HepG2 (cell line): Measurements from ENCODE around the gene TEAD4. TPM values are rescaled to one million over a fixed set of nuclear protein-coding genes. Genes with fewer than 3 reads are reported as not detected.

Source experiments
- ATAC-seq: fragments of 200-7000 bp; cut with Tn5 transposase; 3 replicates; pipeline ENCODE4 v1.9.1; 2020; ENCODE audit warnings: mild to moderate bottlenecking, moderate library complexity
- BruUV-seq: library from RNA; stranded (reverse); fragments of 400-500 nt; replicated peaks from 2 replicates; lab custom pipeline; 2021; lab: Mats Ljungman, UMichigan
- CTCF ChIA-PET: fragments of 300-600 bp; formaldehyde crosslinking; extraction: SDS; loops from one replicate; lab custom pipeline; 2021; ENCODE audit warnings: low total read pairs, inconsistent platforms, low intra/inter-chr PET ratio; lab: Yijun Ruan, JAX
- POLR2A ChIA-PET: fragments of 350-600 bp; sonication (Branson Sonifier 250); formaldehyde crosslinking; loops from one replicate; lab custom pipeline; 2020; ENCODE audit warnings: antibody characterized with exemption, inconsistent platforms; lab: Yijun Ruan, JAX
- DNase-seq: peaks from one replicate; pipeline ENCODE4 v3.0.0-alpha.2; 2015; ENCODE audit warnings: low spot score
- FAIRE-seq: peaks from 3 replicates; lab custom pipeline; 2011; peaks lifted over from hg19 to GRCh38; lab: Jason Lieb, UNC
- H2AFZ ChIP-seq: one replicate; pipeline ENCODE4 v1.6.1; 2011; ENCODE audit warnings: low read length, inconsistent platforms
- H3K27ac ChIP-seq: fragments of 300-600 bp; 3 replicates; pipeline ENCODE4 v1.8.0; 2011; ENCODE audit warnings: mixed run types, mild to moderate bottlenecking, mixed read lengths, low read length, inconsistent platforms; ENCODE audit not compliant: insufficient read depth; ENCODE audit errors: extremely low read length
- H3K27me3 ChIP-seq, 2 experiments: fragments of 200-600 bp in 1 of 2; 2 replicates in 1 of 2; 3 replicates in 1 of 2; pipeline versions ENCODE4 v1.6.0 to v1.8.0; 2011; ENCODE audit warnings: low read length in 2 of 2, mild to moderate bottlenecking in 2 of 2, moderate library complexity in 2 of 2, inconsistent platforms in 1 of 2; ENCODE audit not compliant: insufficient read depth in 2 of 2, control insufficient read depth in 1 of 2
- H3K36me3 ChIP-seq, 2 experiments: fragments of 200-600 bp in 1 of 2; replicated peaks in 1 of 2; 2 replicates in 1 of 2; 3 replicates in 1 of 2; pipeline versions ENCODE4 v1.5.1 to v1.8.0; 2011; ENCODE audit warnings: low read length in 2 of 2, inconsistent platforms in 1 of 2; ENCODE audit not compliant: insufficient read depth in 2 of 2, control insufficient read depth in 1 of 2
- H3K4me1 ChIP-seq: 2 replicates; pipeline ENCODE4 v1.5.1; 2012; ENCODE audit warnings: low read length, inconsistent platforms; ENCODE audit not compliant: insufficient read depth
- H3K4me2 ChIP-seq: 2 replicates; pipeline ENCODE4 v1.6.0; 2011; ENCODE audit warnings: low read depth, low read length, inconsistent platforms
- H3K4me3 ChIP-seq, 3 experiments: fragments of 200-600 bp in 1 of 3; sonication (generic), shearing (Covaris generic) in 1 of 3; replicated peaks in 1 of 3; 2 replicates each; pipeline ENCODE4 v1.5.1; 2011 to 2016; ENCODE audit warnings: low read length in 3 of 3, inconsistent platforms in 2 of 3, low read depth in 2 of 3, mild to moderate bottlenecking in 2 of 3, control low read depth in 1 of 3, mixed read lengths in 1 of 3; ENCODE audit not compliant: insufficient read depth in 1 of 3
- H3K79me2 ChIP-seq: one replicate; pipeline ENCODE4 v1.6.1; 2011; ENCODE audit warnings: low read length, inconsistent platforms; ENCODE audit not compliant: insufficient read depth
- H3K9ac ChIP-seq: 2 replicates; pipeline ENCODE4 v1.6.0; 2011; ENCODE audit warnings: mild to moderate bottlenecking, low read depth, low read length, inconsistent platforms; ENCODE audit not compliant: insufficient read depth
- H3K9me3 ChIP-seq: 2 replicates; pipeline ENCODE4 v1.5.1; 2012; ENCODE audit warnings: mild to moderate bottlenecking, low read length
- H4K20me1 ChIP-seq: 2 replicates; pipeline ENCODE4 v1.6.0; 2011; ENCODE audit warnings: inconsistent platforms, mild to moderate bottlenecking, low read length, moderate library complexity; ENCODE audit not compliant: insufficient read depth
- BCL6 ChIP-seq: IDR thresholded peaks from 2 replicates; pipeline ENCODE4 v1.6.1; 2016; ENCODE audit warnings: missing genetic modification reagents, missing compliant biosample characterization
- CREM ChIP-seq, 2 experiments: sonication (generic) in 1 of 2; formaldehyde crosslinking in 1 of 2; IDR thresholded peaks; 2 replicates each; pipeline versions ENCODE4 v1.4.0 to v1.6.1; 2016 to 2020; ENCODE audit warnings: antibody characterized with exemption in 1 of 2, mild to moderate bottlenecking in 1 of 2, missing genetic modification reagents in 1 of 2
- ETV6 ChIP-seq: sonication (generic); formaldehyde crosslinking; conservative IDR thresholded peaks from 2 replicates; pipeline ENCODE4 v1.4.0; 2020; ENCODE audit warnings: missing genetic modification reagents
- GATAD2A ChIP-seq: IDR thresholded peaks from 2 replicates; pipeline ENCODE4 v1.6.1; 2016
- GZF1 ChIP-seq: sonication (generic); formaldehyde crosslinking; IDR thresholded peaks from 2 replicates; pipeline ENCODE4 v1.5.1; 2020; ENCODE audit warnings: mild to moderate bottlenecking, missing genetic modification reagents
- MTA3 ChIP-seq: sonication (generic); formaldehyde crosslinking; IDR thresholded peaks from 2 replicates; pipeline ENCODE4 v1.4.0; 2020; ENCODE audit warnings: missing genetic modification reagents
- NCOA2 ChIP-seq: sonication (generic); formaldehyde crosslinking; IDR thresholded peaks from 2 replicates; pipeline ENCODE4 v1.8.0; 2022; ENCODE audit warnings: inconsistent platforms
- NR2F2 ChIP-seq: IDR thresholded peaks from 2 replicates; pipeline ENCODE4 v1.6.1; 2012; ENCODE audit warnings: low read depth, inconsistent platforms, borderline replicate concordance
- PAXIP1 ChIP-seq: sonication (generic); formaldehyde crosslinking; conservative IDR thresholded peaks from 2 replicates; pipeline ENCODE4 v1.4.0; 2020; ENCODE audit warnings: mild to moderate bottlenecking, missing genetic modification reagents, moderate library complexity
- POLR2AphosphoS2 ChIP-seq: IDR thresholded peaks from 2 replicates; pipeline ENCODE4 v1.6.1; 2011; ENCODE audit warnings: low read depth, low read length, improper control_type of control experiment
- SALL1 ChIP-seq: sonication (generic); formaldehyde crosslinking; IDR thresholded peaks from 2 replicates; pipeline ENCODE4 v1.8.0; 2022; ENCODE audit warnings: mild to moderate bottlenecking, missing genetic modification reagents
- YY1 ChIP-seq: IDR thresholded peaks from 2 replicates; pipeline ENCODE4 v1.6.1; 2011; ENCODE audit warnings: low read length, low read depth, moderate library complexity, mild to moderate bottlenecking; ENCODE audit not compliant: insufficient read depth, insufficient replicate concordance
- WGBS: methylation state at CpG from one replicate; pipeline ENCODE4 v1.1.6; 2017; ENCODE audit warnings: low lambda C conversion rate; 5-methylcytosine and 5-hydroxymethylcytosine counted together
- in situ Hi-C: cut with HindIII; loops from 2 replicates; pipeline ENCODE4 v1.10.0; 2017; ENCODE audit warnings: low pct_unique_long_range_greater_than_20kb; ENCODE audit not compliant: extremely low pct_ligation_motif_present
- intact Hi-C: fragments of 100-400 bp; cut with micrococcal nuclease; formaldehyde crosslinking; loops from one replicate; pipeline ENCODE4 v1.10.0; 2022; ENCODE audit not compliant: unreplicated experiment
- polyA plus RNA-seq, 8 experiments: library from polyadenylated mRNA; depleted of rRNA in 3 of 8; stranded (reverse) in 7 of 8; unstranded in 1 of 8; fragments of >200 nt; fragmentation: Illumina TruSeq in 4 of 8; extraction: Trizol in 4 of 8; gene quantifications; 2 replicates each; pipeline versions ENCODE4 v1.2.1 to v1.2.3, GENCODE V29; 2011 to 2016; ENCODE audit warnings: low read depth in 4 of 8, missing spikeins in 1 of 8, mixed read lengths in 1 of 8; ENCODE audit not compliant: insufficient read depth in 1 of 8
- total RNA-seq, 5 experiments: library from RNA; depleted of rRNA; stranded (reverse); fragments of >200 nt; fragmentation: Illumina TruSeq; extraction: Trizol; gene quantifications; 2 replicates each; pipeline ENCODE4 v1.2.3, GENCODE V29; 2016; ENCODE audit warnings: low read depth in 1 of 5

Gene TEAD4
- total and polyA plus RNA-seq, 2 of the 13 experiments (the other 11 are each of a cell fraction or from before 2014, with no cell fraction given) = 45.0 to 69.4 TPM

GRCh38 chr12:3055026-3055703 lies 96.0 kb downstream of the TEAD4 start:
- Histone ChIP-seq H2AFZ (no peak overlapping the region), H4K20me1 (no peaks in the 10 kb centered on the region), H3K4me1 (peaks cover 22% of the 10 kb centered on the region), H3K36me3 (no peaks in the 10 kb centered on the region), H3K4me3 (peak overlapping the region in 1 of 3 experiments; percentile 7; a peak in 1 of 6 replicates), H3K27ac (no peak overlapping the region), H3K9me3 (no peaks in the 10 kb centered on the region), H3K79me2 (no peaks in the 10 kb centered on the region), H3K4me2 (peak overlapping the region; percentile 34), H3K9ac (no peak overlapping the region), H3K27me3 (no peaks in the 10 kb centered on the region)
- ATAC-seq (no peak), DNase-seq (no peak), FAIRE-seq (no peak)
- in situ Hi-C loops (no loop called here), intact Hi-C loops (no loop called here)
- no TSS peak for BruUV-seq
- 39% methylated on average over 11 of the region's 12 CpGs for WGBS
- ChIA-PET POLR2A (interaction anchor here (0.6 to 1.0 kb wide), 2 partner anchors 21 to 168 kb away, joined by 3 read pairs; no protein-coding TSS in a partner anchor), CTCF (no interaction called here)
- TF ChIP-seq GZF1 (no peak), POLR2AphosphoS2 (no peak), MTA3 (CRISPR knock-in tag) (no peak), NR2F2 (no peak)

GRCh38 chr12:3055704-3056467 lies 96.7 kb downstream of the TEAD4 start:
- in situ Hi-C loops = no loop called here
- Histone ChIP-seq H2AFZ (no peak overlapping the region), H3K79me2 (no peaks in the 10 kb centered on the region), H3K4me3 (peak overlapping the region in 1 of 3 experiments; percentile 7; a peak in 1 of 6 replicates), H3K27me3 (peaks cover 0 to 3% of the 10 kb centered on the region in 2 experiments; a peak in 2 of 5 replicates), H3K36me3 (no peaks in the 10 kb centered on the region), H3K4me2 (peak overlapping the region; percentile 34), H3K9me3 (no peaks in the 10 kb centered on the region), H3K27ac (no peak overlapping the region), H3K4me1 (peaks cover 22% of the 10 kb centered on the region), H4K20me1 (no peaks in the 10 kb centered on the region), H3K9ac (no peak overlapping the region)
- FAIRE-seq (no peak), ATAC-seq (peak; percentile 91), DNase-seq (peak; percentile 80)
- BruUV-seq = no TSS peak
- intact Hi-C loops = no loop called here
- POLR2A ChIA-PET = interaction anchor here (1.0 kb wide), 1 partner anchor 21 kb away, joined by 3 read pairs; no protein-coding TSS in a partner anchor
- 4% methylated on average over 6 of the region's 8 CpGs for whole genome bisulfite sequencing
- CTCF ChIA-PET = no interaction called here
- TF ChIP-seq SALL1 (CRISPR knock-in tag) (peak; percentile 36; the same call in 1 of the 2 replicates), CREM (IDR thresholded peaks at IDR 0.05) (no peak; the same call in 1 of the 2 replicates), CREM (CRISPR knock-in tag; IDR thresholded peaks at IDR 0.05) (no peak), YY1 (peak; percentile 53), ETV6 (no peak), GATAD2A (CRISPR knock-in tag) (0 out of 2 replicates have a peak, but pooled peaks have one; percentile 7), PAXIP1 (CRISPR knock-in tag) (peak; percentile 41; the same call in 1 of the 2 replicates), BCL6 (CRISPR knock-in tag) (peak; percentile 86), NCOA2 (CRISPR knock-in tag) (no peak)
